ENCODE results near the gene INS.

The INS gene

GRCh38 chr11:2140411-2141400, 20.3 kb downstream of the INS start:
- H3K4me3 ChIP-seq (ENCODE audit: low read depth, low read length): no peak overlapping the region
- no peak overlapping the region for H3K27ac ChIP-seq
- DNase-seq: no peak
- H3K36me3 ChIP-seq (replicated peaks): no peaks in the 10 kb centered on the region
- TF ChIP-seq, protein P1, sequence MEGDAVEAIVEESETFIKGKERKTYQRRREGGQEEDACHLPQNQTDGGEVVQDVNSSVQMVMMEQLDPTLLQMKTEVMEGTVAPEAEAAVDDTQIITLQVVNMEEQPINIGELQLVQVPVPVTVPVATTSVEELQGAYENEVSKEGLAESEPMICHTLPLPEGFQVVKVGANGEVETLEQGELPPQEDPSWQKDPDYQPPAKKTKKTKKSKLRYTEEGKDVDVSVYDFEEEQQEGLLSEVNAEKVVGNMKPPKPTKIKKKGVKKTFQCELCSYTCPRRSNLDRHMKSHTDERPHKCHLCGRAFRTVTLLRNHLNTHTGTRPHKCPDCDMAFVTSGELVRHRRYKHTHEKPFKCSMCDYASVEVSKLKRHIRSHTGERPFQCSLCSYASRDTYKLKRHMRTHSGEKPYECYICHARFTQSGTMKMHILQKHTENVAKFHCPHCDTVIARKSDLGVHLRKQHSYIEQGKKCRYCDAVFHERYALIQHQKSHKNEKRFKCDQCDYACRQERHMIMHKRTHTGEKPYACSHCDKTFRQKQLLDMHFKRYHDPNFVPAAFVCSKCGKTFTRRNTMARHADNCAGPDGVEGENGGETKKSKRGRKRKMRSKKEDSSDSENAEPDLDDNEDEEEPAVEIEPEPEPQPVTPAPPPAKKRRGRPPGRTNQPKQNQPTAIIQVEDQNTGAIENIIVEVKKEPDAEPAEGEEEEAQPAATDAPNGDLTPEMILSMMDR (IDR thresholded peaks at IDR 0.05; ENCODE audit: low read depth, low read length, missing control alignments): no peak
- peaks cover 53% of the 10 kb centered on the region for H3K27me3 ChIP-seq (replicated peaks)
- in situ Hi-C loops (cut with HindIII; ENCODE audit: low pct_ligation_motif_present, low sequenced_read_pairs): no loop called here

GRCh38 chr11:2139621-2140337, 21.2 kb downstream of the INS start:
- H3K4me3 ChIP-seq (ENCODE audit: low read depth, low read length): no peak overlapping the region
- in situ Hi-C loops (cut with HindIII; ENCODE audit: low pct_ligation_motif_present, low sequenced_read_pairs): no loop called here
- H3K36me3 ChIP-seq (replicated peaks): no peaks in the 10 kb centered on the region
- no peak for DNase-seq
- TF ChIP-seq, protein P1 (IDR thresholded peaks at IDR 0.05; ENCODE audit: low read depth, low read length, missing control alignments): no peak
- peaks cover 44% of the 10 kb centered on the region for H3K27me3 ChIP-seq (replicated peaks)
- no peak overlapping the region for H3K27ac ChIP-seq

- H3K4me3 ChIP-seq (ENCODE audit: low read depth, low read length): peak within 1 kb of the TSS; percentile 22
- no peak for DNase-seq
- H3K27me3 ChIP-seq (replicated peaks): peaks cover 40% of the 10 kb centered on the region
- TF ChIP-seq, protein P1 (IDR thresholded peaks at IDR 0.05; ENCODE audit: low read depth, low read length, missing control alignments): no peak
- H3K36me3 ChIP-seq (replicated peaks): no peaks in the 10 kb centered on the region
- H3K27ac ChIP-seq: no peak within 1 kb of the TSS
- in situ Hi-C loops (cut with HindIII; ENCODE audit: low pct_ligation_motif_present, low sequenced_read_pairs): no loop called here
Measured at GRCh38 chr11:2139123-2139521, 21.9 kb downstream of the INS start, which contains the start of gene IGF2. Gene IGF2 (minus strand): TSS chr11:2139389. CDS start chr11:2135523, 3,866 bp downstream.

GRCh38 chr11:2138431-2139122, 22.4 kb downstream of the INS start:
- in situ Hi-C loops (cut with HindIII; ENCODE audit: low pct_ligation_motif_present, low sequenced_read_pairs): no loop called here
- no peaks in the 10 kb centered on the region for H3K36me3 ChIP-seq (replicated peaks)
- TF ChIP-seq, protein P1 (IDR thresholded peaks at IDR 0.05; ENCODE audit: low read depth, low read length, missing control alignments): no peak
- DNase-seq: no peak
- H3K27me3 ChIP-seq (replicated peaks): peaks cover 35% of the 10 kb centered on the region
- H3K27ac ChIP-seq: no peak overlapping the region
- peak overlapping the region; percentile 22 for H3K4me3 ChIP-seq (ENCODE audit: low read depth, low read length)

GRCh38 chr11:2138068-2138430, 23.0 kb downstream of the INS start:
- H3K27ac ChIP-seq: no peak overlapping the region
- DNase-seq: no peak
- TF ChIP-seq, protein P1 (IDR thresholded peaks at IDR 0.05; ENCODE audit: low read depth, low read length, missing control alignments): no peak
- no peaks in the 10 kb centered on the region for H3K36me3 ChIP-seq (replicated peaks)
- peaks cover 32% of the 10 kb centered on the region for H3K27me3 ChIP-seq (replicated peaks)
- in situ Hi-C loops (cut with HindIII; ENCODE audit: low pct_ligation_motif_present, low sequenced_read_pairs): no loop called here
- H3K4me3 ChIP-seq (ENCODE audit: low read depth, low read length): peak overlapping the region; percentile 22

Data from brain microvascular endothelial cell (primary cell).